Fibroblast of skin of abdomen (primary cell): ENCODE data around the gene BEST1.
A peak's percentile ranks its signal among the peaks of the same experiment; 100 is the strongest.
"Not testable (repeated sequence)": the region's sequence is repeated elsewhere in the genome, so short reads cannot be mapped to it uniquely, and the experiment has no call there.

Experiments used
- DNase-seq: peaks from one replicate; pipeline ENCODE4 v3.0.0-alpha.2; 2013

BEST1 gene

GRCh38 chr11:61964666-61965271 is 14.6 kb downstream of the BEST1 start:
- not testable (repeated sequence) for DNase-seq

DNA sequence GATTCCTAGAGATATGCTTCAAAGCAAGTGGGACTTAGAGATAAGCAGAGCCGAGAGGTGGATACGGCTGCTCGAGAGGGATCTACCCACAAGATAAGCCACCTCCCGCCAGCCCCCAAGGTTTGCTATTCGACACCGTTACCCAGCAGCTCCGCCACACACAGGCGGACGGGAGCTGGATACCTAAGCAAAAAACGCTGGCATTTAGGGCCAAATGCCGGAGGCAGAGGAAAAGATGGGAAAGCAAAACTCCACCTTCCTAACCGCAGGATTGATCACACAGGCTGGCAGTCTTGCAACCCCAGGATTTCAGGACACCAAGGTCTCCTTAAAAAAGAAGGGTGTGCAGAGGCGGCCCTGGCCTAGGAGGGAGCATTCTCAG is 16.6 kb downstream of the BEST1 start:
- no peak for DNase-seq

DNA sequence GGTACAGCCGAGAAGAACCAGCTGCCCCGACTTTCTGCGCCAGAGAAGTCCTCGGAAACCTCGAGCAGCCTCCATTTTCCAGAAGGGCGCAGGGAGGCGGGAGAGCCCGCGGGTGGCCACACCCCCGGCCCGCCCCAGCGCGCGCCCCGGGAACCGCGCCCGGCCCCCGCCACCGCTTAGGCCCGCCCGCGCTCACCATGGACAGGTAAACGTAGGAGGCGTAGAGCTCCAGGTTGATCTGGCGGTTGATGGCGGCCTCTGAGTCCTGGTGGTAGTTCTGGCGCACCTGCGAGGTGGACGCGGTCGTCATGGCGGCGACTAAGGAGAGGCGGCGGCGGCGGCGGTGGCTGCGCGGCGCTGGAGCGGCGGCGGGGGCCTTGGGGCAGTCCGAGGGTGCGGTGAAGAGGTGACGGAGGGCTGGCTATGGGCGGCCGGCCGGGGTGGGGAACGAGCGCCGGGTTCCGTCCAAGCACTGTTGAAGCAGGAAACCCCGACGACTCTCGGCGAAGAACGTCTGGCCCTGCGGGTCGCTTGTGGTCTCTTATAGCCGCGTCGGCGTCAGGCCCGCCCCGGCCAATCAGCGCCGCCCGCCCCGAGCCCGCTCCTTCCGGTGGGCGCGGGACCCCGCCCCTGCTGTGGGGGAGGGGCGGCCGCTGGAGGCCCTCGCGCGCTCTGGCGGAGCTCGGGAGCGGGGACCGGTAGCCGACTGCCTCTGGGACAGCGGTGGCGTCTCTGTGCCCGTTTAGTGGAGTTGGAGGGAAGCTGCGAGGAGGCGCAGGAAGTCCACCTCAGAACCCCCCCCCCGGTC is 17.2 kb downstream of the BEST1 start, which contains the start of gene FTH1:
FTH1 (minus strand) TSS at position 519 of the 808 bp plus-strand sequence; CDS start at position 310, 209 bp downstream.
- peak; percentile 94 for DNase-seq

DNA sequence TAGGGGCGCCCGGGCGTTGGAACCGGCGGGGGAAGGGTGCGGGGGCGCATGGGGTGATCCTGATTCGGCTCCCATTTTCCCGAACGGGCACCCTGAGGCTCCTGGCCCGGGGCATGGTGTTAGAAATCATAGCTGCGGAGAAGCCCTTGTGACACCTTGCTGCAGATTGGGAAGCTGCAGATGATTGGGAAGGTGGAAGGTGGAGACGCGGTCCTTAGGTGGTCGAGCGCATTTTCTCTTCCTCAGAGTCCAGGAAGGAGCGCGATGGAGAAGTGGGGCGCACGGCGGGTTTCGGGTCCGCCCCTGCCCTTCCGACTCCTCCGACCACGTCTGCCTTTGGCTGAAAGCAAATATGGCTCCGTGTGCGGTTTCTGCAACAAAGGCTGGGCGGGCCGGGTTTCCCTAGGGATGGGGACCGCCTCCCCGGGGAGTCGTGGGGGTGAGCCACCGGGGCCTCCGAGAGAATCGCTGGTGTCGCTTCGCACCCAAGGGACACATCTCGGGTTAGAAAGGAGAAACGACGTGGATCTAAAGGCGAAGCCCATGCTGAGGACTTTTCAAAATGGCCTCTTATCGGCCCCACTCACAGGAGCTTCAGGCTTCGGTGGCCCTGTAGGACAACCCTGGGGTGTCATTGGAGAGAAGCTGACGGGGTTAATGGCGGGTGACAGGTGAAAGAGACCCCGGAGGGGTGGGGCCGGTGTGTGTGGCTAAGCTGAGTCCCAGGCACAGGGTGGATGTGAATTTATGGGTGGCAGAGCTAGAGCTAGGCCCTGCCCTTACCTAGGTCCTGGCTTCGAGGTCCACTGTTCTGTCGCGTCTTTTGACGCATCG is 18.0 kb downstream of the BEST1 start:
- no peak for DNase-seq

DNA sequence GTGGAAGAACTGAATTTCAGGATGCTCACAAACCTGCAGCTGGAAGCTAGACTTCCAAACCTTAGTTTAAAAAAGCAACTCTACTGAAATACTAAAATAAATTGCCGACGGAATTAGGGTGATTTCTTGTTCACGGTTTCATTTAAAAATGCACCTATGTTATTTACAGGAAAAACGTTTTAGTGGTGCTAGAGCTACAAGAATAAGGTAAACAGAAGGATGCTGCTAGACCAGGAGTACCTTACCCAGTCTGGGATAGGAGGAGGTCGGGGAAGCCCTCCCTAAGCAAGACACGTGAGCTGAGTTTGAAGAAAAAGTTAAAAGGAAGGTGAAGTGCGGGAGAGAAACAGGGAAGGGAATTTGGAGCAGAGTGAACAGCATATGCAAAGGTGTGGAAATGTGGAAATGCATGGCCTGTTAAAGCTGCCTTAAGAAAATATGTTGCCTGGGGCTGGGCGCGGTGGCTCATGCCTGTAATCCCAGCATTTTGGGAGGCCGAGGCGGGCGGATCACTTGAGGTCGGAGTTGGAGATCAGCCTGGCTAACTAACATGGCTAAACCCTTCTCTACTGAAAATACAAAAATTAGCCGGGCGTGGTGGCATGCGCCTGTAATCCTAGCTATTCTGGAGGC is 18.7 kb downstream of the BEST1 start:
- DNase-seq = no peak

GRCh38 chr11:61969391-61969758 is 19.2 kb downstream of the BEST1 start:
- DNase-seq = no peak

- DNase-seq = peak; percentile 90
Measured at GRCh38 chr11:61969838-61970662, 19.9 kb downstream of the BEST1 start.

- peak; percentile 100 for DNase-seq
Measured at GRCh38 chr11:61971248-61972111, 21.3 kb downstream of the BEST1 start.

DNA sequence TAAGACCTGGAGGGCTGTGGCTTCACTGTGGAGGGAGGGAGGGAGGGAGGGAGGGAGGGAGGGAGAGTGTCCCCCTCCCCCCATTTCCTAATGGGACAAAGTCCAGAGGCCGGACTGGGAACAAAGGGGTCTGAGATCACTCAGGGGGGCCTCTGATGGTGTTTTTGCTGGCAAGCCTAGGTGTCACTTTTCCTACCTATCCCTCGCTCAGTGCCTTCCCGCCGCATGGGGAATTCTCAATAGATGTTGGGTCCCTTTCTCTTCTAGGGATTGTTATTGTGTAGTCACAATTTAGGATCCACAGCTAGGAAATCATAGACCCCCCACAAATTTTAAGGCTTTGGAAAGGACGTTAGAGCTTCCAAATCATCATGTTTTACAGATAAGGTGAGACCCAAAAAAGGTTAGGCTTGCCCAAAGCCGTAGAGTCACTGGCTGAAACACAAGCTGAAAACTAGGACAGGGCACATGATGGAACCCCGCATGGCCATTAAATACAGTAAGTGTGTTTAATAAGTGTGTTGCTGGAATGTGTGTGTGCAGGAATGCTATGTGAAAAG is 22.0 kb downstream of the BEST1 start:
- DNase-seq = no peak

DNA sequence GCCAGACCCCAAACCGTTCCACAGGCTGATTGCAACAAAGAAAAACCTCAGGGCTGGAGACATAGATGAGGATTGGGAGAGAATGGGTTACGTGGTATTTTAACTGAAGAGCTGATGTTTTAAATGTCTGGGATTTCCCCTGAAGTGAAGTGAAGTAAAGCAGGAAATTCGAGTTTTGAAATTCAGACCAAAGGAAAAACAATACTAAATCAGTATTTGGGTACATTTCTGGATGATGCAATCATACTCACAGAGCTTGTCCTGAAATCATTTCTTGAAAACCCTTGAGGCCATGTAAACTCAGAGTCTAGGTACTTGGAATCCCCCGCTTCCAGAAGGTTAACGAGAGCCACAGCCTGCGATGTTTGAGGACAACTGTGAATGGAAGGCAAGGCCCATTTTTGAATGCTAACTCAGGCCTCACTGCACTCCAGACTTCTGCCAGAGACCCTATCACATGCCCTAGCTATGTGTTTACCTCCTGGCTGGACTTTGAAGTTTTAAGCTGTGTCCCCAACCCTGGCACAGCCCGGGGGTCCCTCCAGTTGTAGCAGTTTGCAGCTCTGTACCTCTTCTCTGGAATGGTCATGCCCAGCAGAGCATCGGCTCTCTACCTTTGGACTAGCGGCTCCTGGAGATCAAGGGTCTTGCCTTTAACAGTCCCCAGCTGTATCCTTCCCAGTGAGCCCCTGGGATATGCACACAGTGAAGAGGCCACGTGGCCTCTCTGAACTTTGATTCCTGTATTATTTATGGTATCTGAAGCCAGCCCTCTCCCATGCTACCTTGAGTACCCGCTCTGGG is 22.7 kb downstream of the BEST1 start:
- DNase-seq = peak; percentile 96

DNA sequence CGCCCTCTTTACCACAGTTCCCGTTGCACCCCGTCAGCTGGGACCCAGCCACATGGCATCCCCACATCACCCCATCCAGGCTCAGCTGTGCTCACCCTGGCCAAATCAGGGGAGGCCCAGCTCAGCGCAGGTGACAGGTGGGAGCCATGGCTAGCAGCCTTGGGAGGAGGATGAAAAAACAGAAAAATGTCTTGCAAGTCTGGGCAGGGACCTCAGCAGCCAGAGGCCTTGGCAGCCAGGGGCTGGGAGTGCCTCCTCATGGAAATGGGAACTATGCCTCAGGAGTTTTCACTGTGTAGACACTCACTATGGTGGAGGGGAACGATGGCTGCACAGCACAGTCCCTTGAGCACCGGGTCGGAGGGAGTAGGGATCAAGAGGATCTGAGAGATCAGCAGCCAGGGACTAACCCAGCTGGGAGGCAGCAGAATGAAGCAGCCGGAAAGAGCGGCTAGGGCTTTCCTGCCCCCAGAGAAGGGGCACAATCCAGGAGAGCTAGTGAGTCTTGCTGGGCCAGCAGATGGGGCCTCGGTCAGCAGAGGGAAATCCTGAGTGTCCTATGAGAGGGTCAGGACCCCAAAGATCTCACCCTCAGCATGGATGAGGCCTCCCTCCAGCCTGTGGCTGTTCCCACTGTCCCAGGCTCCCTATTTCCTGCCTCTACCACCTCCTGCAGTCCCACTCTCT is 23.5 kb downstream of the BEST1 start:
- no peak for DNase-seq

- no peak for DNase-seq
Measured at GRCh38 chr11:61974766-61975631, 24.8 kb downstream of the BEST1 start.

- no peak for DNase-seq
Measured at GRCh38 chr11:61975638-61976419, 25.7 kb downstream of the BEST1 start.

- no peak for DNase-seq
Measured at GRCh38 chr11:61976420-61976800, 26.3 kb downstream of the BEST1 start.

- DNase-seq = no peak
Measured at GRCh38 chr11:61976813-61977475, 26.8 kb downstream of the BEST1 start.
